K562 (cell line): ENCODE data around the gene LRRC4C. TPM values are rescaled to one million over a fixed set of nuclear protein-coding genes. Genes with fewer than 3 reads are reported as not detected.
A peak's percentile ranks its signal among the peaks of the same experiment; 100 is the strongest.

Source experiments
- ATAC-seq: fragments of 200-7000 bp; cut with Tn5 transposase; 3 replicates; pipeline ENCODE4 v1.9.1; 2020; ENCODE audit warnings: moderate library complexity
- BruUV-seq: library from RNA; stranded (reverse); fragments of 400-500 nt; replicated peaks from 2 replicates; lab custom pipeline; 2021; lab: Mats Ljungman, UMichigan
- CTCF ChIA-PET: fragments of 300-600 bp; formaldehyde crosslinking; extraction: SDS; loops from one replicate; lab custom pipeline; 2021; ENCODE audit warnings: low intra/inter-chr PET ratio; lab: Yijun Ruan, JAX
- POLR2A ChIA-PET: fragments of 300-600, 350-650 bp; sonication (Branson Sonifier 250); formaldehyde crosslinking; extraction: SDS; loops from one replicate; lab custom pipeline; 2021; ENCODE audit warnings: antibody characterized with exemption, inconsistent platforms; lab: Yijun Ruan, JAX
- DNase-seq, 4 experiments: peaks; one replicate each; pipeline versions ENCODE4 v3.0.0 to v3.0.0-alpha.2; 2011 to 2018; ENCODE audit warnings: low spot score in 3 of 4, mixed read lengths in 3 of 4; ENCODE audit errors: extremely low read depth in 1 of 4
- FAIRE-seq: peaks from 2 replicates; lab custom pipeline; 2011; peaks lifted over from hg19 to GRCh38; lab: Jason Lieb, UNC
- H2AFZ ChIP-seq: 2 replicates; pipeline ENCODE4 v1.6.0; 2011; ENCODE audit warnings: low read depth, low read length, control low read depth, inconsistent platforms
- H3K27ac ChIP-seq: fragments of 200-600 bp; 3 replicates; pipeline ENCODE4 v1.8.0; 2011; ENCODE audit warnings: low read depth, mild to moderate bottlenecking, control low read depth, inconsistent platforms, low read length, moderate library complexity, mixed read lengths; ENCODE audit errors: extremely low read depth
- H3K27me3 ChIP-seq, 2 experiments: fragments of 300-600 bp in 1 of 2; 2 replicates in 1 of 2; 3 replicates in 1 of 2; pipeline versions ENCODE4 v1.6.0 to v1.8.0; 2011; ENCODE audit warnings: inconsistent platforms in 2 of 2, low read length in 2 of 2, mild to moderate bottlenecking in 1 of 2, mixed read lengths in 1 of 2, moderate library complexity in 1 of 2; ENCODE audit not compliant: control insufficient read depth in 2 of 2, insufficient read depth in 2 of 2
- H3K36me3 ChIP-seq: fragments of 300-600 bp; 3 replicates; pipeline ENCODE4 v1.8.0; 2011; ENCODE audit warnings: mild to moderate bottlenecking, low read length, inconsistent platforms; ENCODE audit not compliant: control insufficient read depth, insufficient read depth
- H3K4me1 ChIP-seq, 2 experiments: fragments of 200-600 bp in 1 of 2; replicated peaks in 1 of 2; 2 replicates in 1 of 2; 3 replicates in 1 of 2; pipeline versions ENCODE4 v1.5.1 to v1.8.0; 2011; ENCODE audit warnings: inconsistent platforms in 2 of 2, low read length in 2 of 2, mild to moderate bottlenecking in 1 of 2, mixed read lengths in 1 of 2, moderate library complexity in 1 of 2; ENCODE audit not compliant: control insufficient read depth in 2 of 2, insufficient read depth in 2 of 2
- H3K4me2 ChIP-seq: 2 replicates; pipeline ENCODE4 v1.6.1; 2011; ENCODE audit warnings: low read length, control low read depth, inconsistent platforms, mixed read lengths; ENCODE audit not compliant: insufficient read depth
- H3K4me3 ChIP-seq: fragments of 200-600 bp; sonication (generic), shearing (Covaris generic); 2 replicates; pipeline ENCODE4 v1.5.1; 2016; ENCODE audit warnings: control low read depth, inconsistent platforms
- H3K79me2 ChIP-seq: fragments of 200-600 bp; 3 replicates; pipeline ENCODE4 v1.8.0; 2011; ENCODE audit warnings: low read length, inconsistent platforms; ENCODE audit not compliant: control insufficient read depth, insufficient read depth
- H3K9ac ChIP-seq, 2 experiments: 2 replicates each; pipeline versions ENCODE4 v1.6.0 to v1.6.1; 2011; ENCODE audit warnings: low read depth in 2 of 2, low read length in 2 of 2, control low read depth in 1 of 2, inconsistent platforms in 1 of 2, mild to moderate bottlenecking in 1 of 2, mixed read lengths in 1 of 2; ENCODE audit not compliant: insufficient read depth in 1 of 2
- H3K9me1 ChIP-seq: one replicate; pipeline ENCODE4 v1.6.0; 2011; ENCODE audit warnings: inconsistent platforms, mild to moderate bottlenecking, low read length, moderate library complexity; ENCODE audit not compliant: control insufficient read depth, insufficient read depth
- H3K9me3 ChIP-seq: replicated peaks from 2 replicates; pipeline ENCODE4 v1.5.1; 2011; ENCODE audit warnings: low read depth, low read length, inconsistent platforms; ENCODE audit not compliant: control insufficient read depth, insufficient read depth
- H4K20me1 ChIP-seq: replicated peaks from 2 replicates; pipeline ENCODE4 v1.6.1; 2011; ENCODE audit warnings: low read length, inconsistent platforms, mixed read lengths; ENCODE audit not compliant: control insufficient read depth, insufficient read depth
- EGR1 ChIP-seq: fragments of 450-650 bp; conservative IDR thresholded peaks from 2 replicates; pipeline ENCODE4 v1.6.1; 2017; ENCODE audit warnings: mild to moderate bottlenecking
- ERF ChIP-seq: fragments of 450-650 bp; formaldehyde crosslinking; IDR thresholded peaks from 2 replicates; pipeline ENCODE4 v1.4.0; 2020; ENCODE audit warnings: mild to moderate bottlenecking, mixed read lengths
- HMGN3 ChIP-seq: IDR thresholded peaks from 2 replicates; pipeline ENCODE4 v1.6.1; 2011; ENCODE audit warnings: borderline replicate concordance, low read depth, mild to moderate bottlenecking, mixed read lengths, low read length; ENCODE audit not compliant: insufficient read length; ENCODE audit errors: extremely low read depth
- LEF1 ChIP-seq: fragments of 450-650 bp; IDR thresholded peaks from 2 replicates; pipeline ENCODE4 v1.6.1; 2016; ENCODE audit warnings: mild to moderate bottlenecking
- MAFK ChIP-seq: IDR thresholded peaks from 2 replicates; pipeline ENCODE4 v1.6.1; 2011; ENCODE audit warnings: low read length, improper control_type of control experiment
- MCM2 ChIP-seq: fragments of 450-650 bp; IDR thresholded peaks from 2 replicates; pipeline ENCODE4 v1.6.1; 2017; ENCODE audit warnings: low read depth, mild to moderate bottlenecking
- NR2F6 ChIP-seq: fragments of 450-650 bp; formaldehyde crosslinking; IDR thresholded peaks from 2 replicates; pipeline ENCODE4 v1.4.0; 2020; ENCODE audit warnings: mild to moderate bottlenecking
- NR3C1 ChIP-seq: sonication (generic); formaldehyde crosslinking; IDR thresholded peaks from 2 replicates; pipeline ENCODE4 v1.8.1; 2022; ENCODE audit warnings: missing genetic modification reagents
- RAD21 ChIP-seq, 2 experiments: fragments of 250-450 bp in 1 of 2; fragments of 450-650 bp in 1 of 2; sonication (Bioruptor Pico) in 1 of 2; formaldehyde crosslinking in 1 of 2; IDR thresholded peaks in 1 of 2; conservative IDR thresholded peaks in 1 of 2; 2 replicates each; pipeline versions ENCODE4 v1.4.0 to v1.8.0; 2020 to 2022; ENCODE audit warnings: mild to moderate bottlenecking in 2 of 2, moderate library complexity in 1 of 2
- SIN3A ChIP-seq, 2 experiments: fragments of 150-350 bp in 1 of 2; IDR thresholded peaks; 2 replicates each; pipeline ENCODE4 v1.6.1; 2011 to 2016; ENCODE audit warnings: borderline replicate concordance in 2 of 2, low read depth in 2 of 2, low read length in 2 of 2, mild to moderate bottlenecking in 2 of 2, moderate library complexity in 2 of 2; ENCODE audit not compliant: control insufficient read depth in 1 of 2
- SIX5 ChIP-seq, 2 experiments: IDR thresholded peaks; 2 replicates each; pipeline ENCODE4 v1.6.1; 2011; ENCODE audit warnings: low read length in 2 of 2, borderline replicate concordance in 1 of 2, low read depth in 1 of 2, mild to moderate bottlenecking in 1 of 2, moderate library complexity in 1 of 2; ENCODE audit not compliant: insufficient read depth in 1 of 2
- SRSF1 ChIP-seq: fragments of 200-400 bp; formaldehyde crosslinking; IDR thresholded peaks from 2 replicates; pipeline ENCODE4 v1.6.1; 2017; ENCODE audit warnings: mild to moderate bottlenecking, low read depth, low read length, moderate library complexity
- TCF7 ChIP-seq: sonication (generic); IDR thresholded peaks from 2 replicates; pipeline ENCODE4 v1.6.1; 2016; ENCODE audit warnings: antibody characterized with exemption, borderline replicate concordance
- TEAD1 ChIP-seq, 2 experiments: fragments of 450-650 bp in 1 of 2; sonication (generic) in 1 of 2; formaldehyde crosslinking; IDR thresholded peaks; 2 replicates each; pipeline versions ENCODE4 v1.4.0 to v1.8.0; 2020 to 2022; ENCODE audit warnings: mild to moderate bottlenecking in 2 of 2, missing genetic modification reagents in 1 of 2
- WGBS: fragments of 100-300 bp; shearing (Covaris generic); methylation state at CpG from one replicate; pipeline ENCODE4 v1.1.6; 2016; ENCODE audit warnings: low coverage, mixed read lengths; ENCODE audit not compliant: insufficient coverage; ENCODE audit errors: missing lambda C conversion rate; 5-methylcytosine and 5-hydroxymethylcytosine counted together
- in situ Hi-C: fragments of 300-500 bp; cut with MboI; formaldehyde crosslinking; loops from 4 replicates; pipeline ENCODE4 v1.15.0; 2018; ENCODE audit warnings: inconsistent platforms, mixed read lengths
- intact Hi-C: fragments of 100-400 bp; cut with micrococcal nuclease; formaldehyde crosslinking; loops from 2 replicates; pipeline ENCODE4 v1.14.2; 2022
- polyA plus RNA-seq, 8 experiments: library from polyadenylated mRNA; depleted of rRNA in 4 of 8; stranded (reverse) in 5 of 8; unstranded in 3 of 8; fragments of >200 nt; fragmentation: Nextera tagmentation in 2 of 8; fragmentation: Illumina TruSeq in 1 of 8; extraction: Ambion mirVana in 2 of 8; extraction: Trizol in 1 of 8; gene quantifications; 2 replicates each; pipeline versions ENCODE4 v1.2.1 to v1.2.3, GENCODE V29; 2011 to 2014; ENCODE audit warnings: inconsistent platforms in 1 of 8, missing spikeins in 1 of 8
- total RNA-seq, 7 experiments: library from RNA; depleted of rRNA in 6 of 7; stranded (reverse); fragments of >200 nt in 6 of 7; fragmentation: Illumina TruSeq in 2 of 7; extraction: Trizol in 2 of 7; gene quantifications; 2 replicates each; pipeline versions ENCODE4 v1.2.1 to v1.2.3, GENCODE V29; 2011 to 2021; ENCODE audit warnings: low replicate concordance in 1 of 7
- TF ChIP-seq, protein P1 (sequence below): IDR thresholded peaks from 2 replicates; pipeline ENCODE4 v1.6.1; 2014; ENCODE audit warnings: antibody characterized with exemption
- TF ChIP-seq, protein P2 (sequence below), 3 experiments: IDR thresholded peaks in 2 of 3; conservative IDR thresholded peaks in 1 of 3; 2 replicates each; pipeline ENCODE4 v1.5.1; 2011 to 2012; ENCODE audit warnings: low read length in 3 of 3, mild to moderate bottlenecking in 3 of 3, control low read depth in 2 of 3, improper control_type of control experiment in 1 of 3, inconsistent platforms in 1 of 3, low read depth in 1 of 3, mixed read lengths in 1 of 3, moderate library complexity in 1 of 3; ENCODE audit not compliant: insufficient read depth in 2 of 3

LRRC4C gene
- total and polyA plus RNA-seq, 9 of the 15 experiments (the other 6 are each of a cell fraction or from before 2014, with no cell fraction given): not detected

DNA sequence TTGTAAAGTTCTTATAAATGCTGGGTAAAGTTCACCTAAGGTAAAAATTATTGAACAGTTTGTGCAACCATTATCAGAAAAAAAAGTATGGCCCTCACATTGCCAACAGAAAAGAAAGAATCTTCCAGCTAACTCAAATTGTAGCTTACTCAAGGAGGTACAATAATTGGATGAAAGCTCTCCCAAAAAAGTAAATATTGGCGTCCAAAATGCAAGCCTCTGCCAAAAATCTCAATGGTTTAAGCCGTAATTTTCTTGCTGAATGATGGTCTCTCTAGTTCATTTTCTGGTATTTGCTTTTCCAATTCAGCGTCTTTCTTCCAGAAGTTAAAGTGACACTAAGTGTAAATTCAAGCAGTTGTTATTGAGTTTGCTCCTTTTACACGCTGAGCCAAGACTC lies 727.3 kb downstream of the LRRC4C start:
- in situ Hi-C loops: no loop called here
- FAIRE-seq: no peak

DNA sequence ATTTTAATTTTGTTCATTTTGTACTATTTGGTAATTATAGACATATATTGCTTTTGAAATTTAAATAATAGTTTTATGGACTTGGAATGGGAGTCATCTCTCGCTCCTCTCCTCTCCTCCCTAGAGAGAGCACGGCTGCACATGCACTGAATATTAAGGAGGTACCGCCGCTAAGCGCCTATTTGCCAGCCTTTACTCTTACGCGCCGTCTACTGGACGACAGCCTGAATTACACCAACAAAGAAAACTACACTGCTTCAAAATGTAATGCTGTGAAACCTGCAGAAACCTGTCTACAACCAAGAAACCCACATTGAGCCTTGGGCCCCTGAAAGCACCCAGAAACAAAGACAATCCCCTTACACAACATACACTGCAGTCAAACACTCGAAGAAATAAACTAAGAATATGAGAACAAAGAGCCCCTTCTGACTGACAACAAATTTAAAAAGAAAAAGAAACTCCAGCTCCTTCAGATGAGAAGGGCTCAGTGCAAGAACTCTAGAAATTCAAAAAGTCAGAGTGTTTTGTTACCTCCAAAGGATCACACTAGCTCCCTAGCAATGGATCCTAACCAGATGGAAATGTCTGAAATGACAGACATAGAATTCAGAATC lies 737.2 kb downstream of the LRRC4C start:
- H3K9ac ChIP-seq: no peak overlapping the region
- ChIA-PET POLR2A (no interaction called here), CTCF (no interaction called here)
- H2AFZ ChIP-seq: no peak overlapping the region
- intact Hi-C loops: no loop called here
- H3K4me2 ChIP-seq: no peak overlapping the region
- TF ChIP-seq RAD21 (CRISPR knock-in tag; conservative IDR thresholded peaks at IDR 0.05 in 1 of 2, IDR thresholded peaks at IDR 0.05 in 1 of 2): peak in 1 of 2 experiments; percentile 33; a peak in 2 of 4 replicates
- TF ChIP-seq, protein P1, sequence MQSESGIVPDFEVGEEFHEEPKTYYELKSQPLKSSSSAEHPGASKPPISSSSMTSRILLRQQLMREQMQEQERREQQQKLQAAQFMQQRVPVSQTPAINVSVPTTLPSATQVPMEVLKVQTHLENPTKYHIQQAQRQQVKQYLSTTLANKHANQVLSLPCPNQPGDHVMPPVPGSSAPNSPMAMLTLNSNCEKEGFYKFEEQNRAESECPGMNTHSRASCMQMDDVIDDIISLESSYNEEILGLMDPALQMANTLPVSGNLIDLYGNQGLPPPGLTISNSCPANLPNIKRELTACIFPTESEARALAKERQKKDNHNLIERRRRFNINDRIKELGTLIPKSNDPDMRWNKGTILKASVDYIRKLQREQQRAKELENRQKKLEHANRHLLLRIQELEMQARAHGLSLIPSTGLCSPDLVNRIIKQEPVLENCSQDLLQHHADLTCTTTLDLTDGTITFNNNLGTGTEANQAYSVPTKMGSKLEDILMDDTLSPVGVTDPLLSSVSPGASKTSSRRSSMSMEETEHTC: no peak
- TF ChIP-seq, protein P2, sequence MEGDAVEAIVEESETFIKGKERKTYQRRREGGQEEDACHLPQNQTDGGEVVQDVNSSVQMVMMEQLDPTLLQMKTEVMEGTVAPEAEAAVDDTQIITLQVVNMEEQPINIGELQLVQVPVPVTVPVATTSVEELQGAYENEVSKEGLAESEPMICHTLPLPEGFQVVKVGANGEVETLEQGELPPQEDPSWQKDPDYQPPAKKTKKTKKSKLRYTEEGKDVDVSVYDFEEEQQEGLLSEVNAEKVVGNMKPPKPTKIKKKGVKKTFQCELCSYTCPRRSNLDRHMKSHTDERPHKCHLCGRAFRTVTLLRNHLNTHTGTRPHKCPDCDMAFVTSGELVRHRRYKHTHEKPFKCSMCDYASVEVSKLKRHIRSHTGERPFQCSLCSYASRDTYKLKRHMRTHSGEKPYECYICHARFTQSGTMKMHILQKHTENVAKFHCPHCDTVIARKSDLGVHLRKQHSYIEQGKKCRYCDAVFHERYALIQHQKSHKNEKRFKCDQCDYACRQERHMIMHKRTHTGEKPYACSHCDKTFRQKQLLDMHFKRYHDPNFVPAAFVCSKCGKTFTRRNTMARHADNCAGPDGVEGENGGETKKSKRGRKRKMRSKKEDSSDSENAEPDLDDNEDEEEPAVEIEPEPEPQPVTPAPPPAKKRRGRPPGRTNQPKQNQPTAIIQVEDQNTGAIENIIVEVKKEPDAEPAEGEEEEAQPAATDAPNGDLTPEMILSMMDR (IDR thresholded peaks at IDR 0.05 in 2 of 3, conservative IDR thresholded peaks at IDR 0.05 in 1 of 3; ENCODE audit: insufficient read depth in 2 of 3, low read depth in 1 of 3, low read length in 3 of 3): peak; percentile 42 to 59 (median 54); a peak in 5 of 6 replicates
- ATAC-seq: no peak
- no peaks in the 10 kb centered on the region for H3K9me3 ChIP-seq
- H3K27me3 ChIP-seq: no peaks in the 10 kb centered on the region
- 1% methylated on average over 10 of the region's 10 CpGs for WGBS
- no peaks in the 10 kb centered on the region for H3K79me2 ChIP-seq
- peak; percentile 7 to 26 (median 8) for DNase-seq
- BruUV-seq: no TSS peak
- H3K9me1 ChIP-seq: no peaks in the 10 kb centered on the region
- in situ Hi-C loops: no loop called here
- H4K20me1 ChIP-seq: no peaks in the 10 kb centered on the region
- no peak for FAIRE-seq
- no peaks in the 10 kb centered on the region for H3K36me3 ChIP-seq
- no peak overlapping the region for H3K4me3 ChIP-seq
- no peaks in the 10 kb centered on the region for H3K4me1 ChIP-seq
- no peak overlapping the region for H3K27ac ChIP-seq

More for the DNA sequence above, 727.3 kb downstream of the LRRC4C start:
- no peak for TF ChIP-seq MAFK
- no peak for TF ChIP-seq SIX5 (IDR thresholded peaks at IDR 0.05; ENCODE audit: borderline replicate concordance in 1 of 2, insufficient read depth in 1 of 2, low read depth in 1 of 2, low read length in 2 of 2)
- TF ChIP-seq TEAD1 (CRISPR knock-in tag; IDR thresholded peaks at IDR 0.05): no peak
- no peak for TF ChIP-seq MCM2
- TF ChIP-seq SRSF1: no peak
- TF ChIP-seq HMGN3: no peak
- no peak for TF ChIP-seq TCF7
- no peak for TF ChIP-seq LEF1
- TF ChIP-seq EGR1: no peak
- TF ChIP-seq ERF (CRISPR knock-in tag): no peak
- no peak for TF ChIP-seq SIN3A (IDR thresholded peaks at IDR 0.05; ENCODE audit: borderline replicate concordance in 2 of 2, control insufficient read depth in 1 of 2, low read depth in 2 of 2, low read length in 2 of 2)
- TF ChIP-seq NR3C1 (CRISPR knock-in tag): no peak
- no peak for TF ChIP-seq NR2F6 (CRISPR knock-in tag)
- TF ChIP-seq, all 486 proteins: peak for 0
- H4K20me1 ChIP-seq: no peaks in the 10 kb centered on the region
- no peak overlapping the region for H3K9ac ChIP-seq
- H3K36me3 ChIP-seq: no peaks in the 10 kb centered on the region
- ChIA-PET POLR2A (no interaction called here), CTCF (no interaction called here)
- no peak for ATAC-seq
- DNase-seq: no peak
- H3K27ac ChIP-seq: no peak overlapping the region
- no peak overlapping the region for H3K4me2 ChIP-seq
- intact Hi-C loops: no loop called here
- 2% methylated on average over 4 of the region's 4 CpGs for WGBS
- H3K79me2 ChIP-seq: no peaks in the 10 kb centered on the region
- H3K27me3 ChIP-seq: no peaks in the 10 kb centered on the region
- no TSS peak for BruUV-seq
- no peak overlapping the region for H3K4me3 ChIP-seq
- no peaks in the 10 kb centered on the region for H3K9me1 ChIP-seq
- H3K4me1 ChIP-seq: no peaks in the 10 kb centered on the region
- no peaks in the 10 kb centered on the region for H3K9me3 ChIP-seq
- no peak overlapping the region for H2AFZ ChIP-seq
